Breast epithelium (tissue), 3 donors: Measurements from ENCODE around the gene KCND2.

Source experiments
- CTCF ChIP-seq, 3 donors: fragments of 450-650 bp; IDR thresholded peaks; one replicate each; pipeline ENCODE4 v1.5.1; 2016 to 2017; ENCODE audit warnings: antibody characterized with exemption in 3 of 3, mild to moderate bottlenecking in 3 of 3, moderate library complexity in 3 of 3
- POLR2A ChIP-seq: fragments of 450-650 bp; IDR thresholded peaks from one replicate; pipeline ENCODE4 v1.6.1; 2016; ENCODE audit warnings: antibody characterized with exemption, mild to moderate bottlenecking, moderate library complexity
- POLR2AphosphoS5 ChIP-seq, 3 donors: sonication (generic); formaldehyde crosslinking; IDR thresholded peaks; one replicate each; pipeline ENCODE4 v1.6.1; 2017; ENCODE audit warnings: antibody characterized with exemption in 3 of 3

GRCh38 chr7:120402079-120402767 lies 129.2 kb downstream of the KCND2 start:
- TF ChIP-seq CTCF (IDR thresholded peaks at IDR 0.05) (no peak), POLR2AphosphoS5 (IDR thresholded peaks at IDR 0.05) (no peak), POLR2A (no peak)
